Right lung (tissue), 5 donors: ENCODE data around the gene ADGRG4. TPM values are rescaled to one million over a fixed set of nuclear protein-coding genes. Genes with fewer than 3 reads are reported as not detected.

ENCODE experiments used
- DNase-seq, 2 donors: peaks; one replicate each; pipeline ENCODE4 v3.0.0-alpha.2; 2013
- polyA plus RNA-seq, 5 donors: library from polyadenylated mRNA; unstranded; fragments of 120-200 nt; gene quantifications; one replicate each; pipeline versions ENCODE4 v1.2.1 to v1.2.3, GENCODE V29; 2013; ENCODE audit warnings: inconsistent platforms in 1 of 5, low replicate concordance in 1 of 5; ENCODE audit not compliant: insufficient read length in 5 of 5, insufficient read depth in 1 of 5

ADGRG4 gene
- polyA plus RNA-seq, 5 donors: not detected

- DNase-seq: no peak
Measured at GRCh38 chrX:136292656-136293055, 8.1 kb upstream of the ADGRG4 start.

GRCh38 chrX:136295380-136295779 lies 5.4 kb upstream of the ADGRG4 start:
- DNase-seq: no peak

GRCh38 chrX:136303041-136303440 lies 2.3 kb downstream of the ADGRG4 start:
- DNase-seq: no peak

- no peak for DNase-seq
Measured at GRCh38 chrX:136304493-136304892, 3.7 kb downstream of the ADGRG4 start.

GRCh38 chrX:136306182-136306581 lies 5.4 kb downstream of the ADGRG4 start:
- no peak for DNase-seq

GRCh38 chrX:136307471-136307870 lies 6.7 kb downstream of the ADGRG4 start:
- DNase-seq: no peak

GRCh38 chrX:136310411-136310810 lies 9.6 kb downstream of the ADGRG4 start:
- no peak for DNase-seq

- no peak for DNase-seq
Measured at GRCh38 chrX:136318156-136318555, 17.4 kb downstream of the ADGRG4 start.

- DNase-seq: no peak
Measured at GRCh38 chrX:136318895-136319597, 18.3 kb downstream of the ADGRG4 start.

- no peak for DNase-seq
Measured at GRCh38 chrX:136319600-136319999, 18.8 kb downstream of the ADGRG4 start.

GRCh38 chrX:136321532-136321931 lies 20.8 kb downstream of the ADGRG4 start:
- DNase-seq: no peak

- no peak for DNase-seq
Measured at GRCh38 chrX:136322064-136322463, 21.3 kb downstream of the ADGRG4 start.

GRCh38 chrX:136325377-136325776 lies 24.6 kb downstream of the ADGRG4 start:
- DNase-seq: no peak

- DNase-seq: no peak
Measured at GRCh38 chrX:136328933-136329332, 28.2 kb downstream of the ADGRG4 start.

GRCh38 chrX:136336623-136337022 lies 35.9 kb downstream of the ADGRG4 start:
- DNase-seq: no peak

GRCh38 chrX:136339702-136340101 lies 38.9 kb downstream of the ADGRG4 start:
- DNase-seq: no peak

GRCh38 chrX:136344320-136344719 lies 43.6 kb downstream of the ADGRG4 start:
- no peak for DNase-seq

- DNase-seq: no peak
Measured at GRCh38 chrX:136346506-136346905, 45.7 kb downstream of the ADGRG4 start.

- DNase-seq: no peak
Measured at GRCh38 chrX:136347706-136348105, 46.9 kb downstream of the ADGRG4 start.

GRCh38 chrX:136353526-136354093 lies 52.8 kb downstream of the ADGRG4 start:
- DNase-seq: no peak

GRCh38 chrX:136354201-136354600 lies 53.4 kb downstream of the ADGRG4 start:
- no peak for DNase-seq

GRCh38 chrX:136369377-136369776 lies 68.6 kb downstream of the ADGRG4 start:
- DNase-seq: no peak

- no peak for DNase-seq
Measured at GRCh38 chrX:136376713-136377112, 76.0 kb downstream of the ADGRG4 start.
